Panc1 (cell line): ENCODE measurements around the gene DDIT3. TPM values are rescaled to one million over a fixed set of nuclear protein-coding genes. Genes with fewer than 3 reads are reported as not detected.

Experiments used
- ATAC-seq: fragments of 200-7000 bp; cut with Tn5 transposase; 2 replicates; pipeline ENCODE4 v1.9.1; 2020; ENCODE audit warnings: mild to moderate bottlenecking, moderate library complexity
- BruUV-seq: library from RNA; stranded (reverse); fragments of 400-500 nt; replicated peaks from 2 replicates; lab custom pipeline; 2021; lab: Mats Ljungman, UMichigan
- CTCF ChIA-PET: fragments of 300-600 bp; sonication (Branson Sonifier 250); formaldehyde crosslinking; loops from one replicate; lab custom pipeline; 2022; ENCODE audit warnings: antibody characterized with exemption; lab: Charles Lee
- POLR2A ChIA-PET: fragments of 300-600 bp; sonication (Branson Sonifier 250); formaldehyde crosslinking; loops from one replicate; lab custom pipeline; 2022; ENCODE audit warnings: antibody characterized with exemption; lab: Charles Lee
- DNase-seq: peaks from one replicate; pipeline ENCODE4 v3.0.0-alpha.2; 2010; ENCODE audit warnings: low read depth, low spot score
- H3K27ac ChIP-seq: 2 replicates; pipeline ENCODE4 v1.5.1; 2011; ENCODE audit warnings: mild to moderate bottlenecking, low read length, inconsistent platforms
- H3K27me3 ChIP-seq: fragments of 200-500 bp; sonication (Bioruptor generic); 2 replicates; pipeline ENCODE4 v1.6.0; 2014; ENCODE audit warnings: low read length, inconsistent platforms; ENCODE audit not compliant: control insufficient read depth, insufficient read depth
- H3K36me3 ChIP-seq: fragments of 200-500 bp; sonication (Bioruptor generic); 2 replicates; pipeline ENCODE4 v1.5.1; 2014; ENCODE audit warnings: inconsistent platforms, mild to moderate bottlenecking, low read length, moderate library complexity; ENCODE audit not compliant: control insufficient read depth, insufficient read depth
- H3K4me1 ChIP-seq: 2 replicates; pipeline ENCODE4 v1.5.1; 2011; ENCODE audit warnings: inconsistent platforms, mild to moderate bottlenecking, low read length, moderate library complexity; ENCODE audit not compliant: control insufficient read depth, insufficient read depth
- H3K4me3 ChIP-seq, 2 experiments: 2 replicates each; pipeline ENCODE4 v1.5.1; 2011 to 2012; ENCODE audit warnings: low read depth in 2 of 2, low read length in 2 of 2, mild to moderate bottlenecking in 2 of 2, inconsistent platforms in 1 of 2, moderate library complexity in 1 of 2
- H3K9me3 ChIP-seq: fragments of 200-500 bp; sonication (Bioruptor generic); 2 replicates; pipeline ENCODE4 v1.5.1; 2014; ENCODE audit warnings: low read depth, mild to moderate bottlenecking, inconsistent platforms, low read length, moderate library complexity; ENCODE audit not compliant: control insufficient read depth, insufficient read depth
- POLR2AphosphoS5 ChIP-seq: IDR thresholded peaks from 2 replicates; pipeline ENCODE4 v1.6.1; 2012; ENCODE audit warnings: mild to moderate bottlenecking, low read depth, low read length, moderate library complexity
- SIN3A ChIP-seq: IDR thresholded peaks from 2 replicates; pipeline ENCODE4 v1.6.1; 2012; ENCODE audit warnings: low read depth, mild to moderate bottlenecking, low read length, moderate library complexity, borderline replicate concordance; ENCODE audit not compliant: insufficient read depth
- TCF7L2 ChIP-seq: IDR thresholded peaks from 2 replicates; pipeline ENCODE4 v1.6.1; 2011; ENCODE audit warnings: mild to moderate bottlenecking, low read depth, low read length, inconsistent platforms
- in situ Hi-C: cut with HindIII; loops from 2 replicates; pipeline ENCODE4 v1.10.0; 2016; ENCODE audit warnings: low sequenced_read_pairs, low pct_unique_long_range_greater_than_20kb
- intact Hi-C: fragments of 100-400 bp; cut with micrococcal nuclease; formaldehyde crosslinking; loops from one replicate; pipeline ENCODE4 v1.10.0; 2022; ENCODE audit not compliant: unreplicated experiment
- total RNA-seq: library from RNA; stranded (reverse); gene quantifications from one replicate; pipeline ENCODE4 v1.2.1, GENCODE V29; 2021; ENCODE audit not compliant: unreplicated experiment
- TF ChIP-seq, protein P1 (sequence below): fragments of 450-650 bp; IDR thresholded peaks from 2 replicates; pipeline ENCODE4 v1.5.1; 2017; ENCODE audit warnings: mild to moderate bottlenecking
- TF ChIP-seq, protein P2 (sequence below), 2 experiments: IDR thresholded peaks; 2 replicates each; pipeline ENCODE4 v1.6.1; 2011 to 2012; ENCODE audit warnings: low read depth in 2 of 2, control low read depth in 1 of 2, low read length in 1 of 2, mild to moderate bottlenecking in 1 of 2, moderate library complexity in 1 of 2; ENCODE audit not compliant: insufficient read depth in 1 of 2

Gene DDIT3
- total RNA-seq, 1 experiment from 2014 or later: 47.2 TPM

DNA sequence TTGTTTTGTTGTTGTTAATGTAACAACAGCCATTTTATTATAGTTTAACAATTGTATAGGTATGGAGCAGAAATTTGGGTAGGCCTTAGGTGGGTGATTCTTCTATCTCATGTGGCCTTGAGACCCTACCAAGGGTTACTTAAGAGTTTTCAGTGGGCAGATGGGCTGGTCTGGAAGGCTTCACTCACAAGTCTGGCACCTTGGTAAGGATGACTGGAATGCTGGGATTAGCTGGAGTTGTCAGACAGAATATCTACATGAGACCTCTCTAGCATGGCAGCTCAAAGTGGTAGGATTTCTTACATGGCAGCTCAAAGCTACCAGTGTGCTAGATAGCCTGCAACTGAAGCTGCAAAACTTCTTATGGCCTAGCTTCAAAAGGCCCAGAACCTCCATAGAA lies 34.6 kb downstream of the DDIT3 start:
- in situ Hi-C loops: no loop called here
- H3K4me3 ChIP-seq: no peak overlapping the region

DNA sequence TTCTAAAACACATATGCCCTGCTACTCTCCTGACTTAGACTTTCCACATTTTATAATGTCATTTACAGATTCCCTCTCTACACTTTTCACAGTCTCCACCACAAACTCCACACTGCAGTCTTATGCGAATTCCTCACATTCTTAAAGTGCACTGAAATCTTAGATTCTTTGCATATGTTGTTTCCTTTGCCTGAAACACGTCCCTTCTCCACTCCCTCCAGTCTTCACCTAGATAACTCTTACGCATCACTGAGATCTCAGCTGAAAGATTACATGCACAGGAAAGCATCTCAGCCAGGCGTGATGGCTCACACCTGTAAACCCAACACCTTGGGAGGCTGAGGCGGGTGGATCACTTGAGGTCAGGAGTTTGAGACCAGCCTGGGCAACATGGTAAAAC lies 36.8 kb downstream of the DDIT3 start:
- CTCF ChIA-PET: no interaction called here
- Histone ChIP-seq H3K9me3 (no peaks in the 10 kb centered on the region), H3K4me1 (no peaks in the 10 kb centered on the region), H3K36me3 (peaks cover 4% of the 10 kb centered on the region; the same call in 1 of the 2 replicates), H3K27ac (no peak overlapping the region), H3K4me3 (no peak overlapping the region), H3K27me3 (no peaks in the 10 kb centered on the region)
- in situ Hi-C loops: no loop called here
- no TSS peak for BruUV-seq
- ATAC-seq: no peak
- POLR2A ChIA-PET: no interaction called here
- TF ChIP-seq, protein P1, sequence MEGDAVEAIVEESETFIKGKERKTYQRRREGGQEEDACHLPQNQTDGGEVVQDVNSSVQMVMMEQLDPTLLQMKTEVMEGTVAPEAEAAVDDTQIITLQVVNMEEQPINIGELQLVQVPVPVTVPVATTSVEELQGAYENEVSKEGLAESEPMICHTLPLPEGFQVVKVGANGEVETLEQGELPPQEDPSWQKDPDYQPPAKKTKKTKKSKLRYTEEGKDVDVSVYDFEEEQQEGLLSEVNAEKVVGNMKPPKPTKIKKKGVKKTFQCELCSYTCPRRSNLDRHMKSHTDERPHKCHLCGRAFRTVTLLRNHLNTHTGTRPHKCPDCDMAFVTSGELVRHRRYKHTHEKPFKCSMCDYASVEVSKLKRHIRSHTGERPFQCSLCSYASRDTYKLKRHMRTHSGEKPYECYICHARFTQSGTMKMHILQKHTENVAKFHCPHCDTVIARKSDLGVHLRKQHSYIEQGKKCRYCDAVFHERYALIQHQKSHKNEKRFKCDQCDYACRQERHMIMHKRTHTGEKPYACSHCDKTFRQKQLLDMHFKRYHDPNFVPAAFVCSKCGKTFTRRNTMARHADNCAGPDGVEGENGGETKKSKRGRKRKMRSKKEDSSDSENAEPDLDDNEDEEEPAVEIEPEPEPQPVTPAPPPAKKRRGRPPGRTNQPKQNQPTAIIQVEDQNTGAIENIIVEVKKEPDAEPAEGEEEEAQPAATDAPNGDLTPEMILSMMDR: no peak
- TF ChIP-seq SIN3A (no peak), POLR2AphosphoS5 (no peak), TCF7L2 (no peak)
- TF ChIP-seq, protein P2, sequence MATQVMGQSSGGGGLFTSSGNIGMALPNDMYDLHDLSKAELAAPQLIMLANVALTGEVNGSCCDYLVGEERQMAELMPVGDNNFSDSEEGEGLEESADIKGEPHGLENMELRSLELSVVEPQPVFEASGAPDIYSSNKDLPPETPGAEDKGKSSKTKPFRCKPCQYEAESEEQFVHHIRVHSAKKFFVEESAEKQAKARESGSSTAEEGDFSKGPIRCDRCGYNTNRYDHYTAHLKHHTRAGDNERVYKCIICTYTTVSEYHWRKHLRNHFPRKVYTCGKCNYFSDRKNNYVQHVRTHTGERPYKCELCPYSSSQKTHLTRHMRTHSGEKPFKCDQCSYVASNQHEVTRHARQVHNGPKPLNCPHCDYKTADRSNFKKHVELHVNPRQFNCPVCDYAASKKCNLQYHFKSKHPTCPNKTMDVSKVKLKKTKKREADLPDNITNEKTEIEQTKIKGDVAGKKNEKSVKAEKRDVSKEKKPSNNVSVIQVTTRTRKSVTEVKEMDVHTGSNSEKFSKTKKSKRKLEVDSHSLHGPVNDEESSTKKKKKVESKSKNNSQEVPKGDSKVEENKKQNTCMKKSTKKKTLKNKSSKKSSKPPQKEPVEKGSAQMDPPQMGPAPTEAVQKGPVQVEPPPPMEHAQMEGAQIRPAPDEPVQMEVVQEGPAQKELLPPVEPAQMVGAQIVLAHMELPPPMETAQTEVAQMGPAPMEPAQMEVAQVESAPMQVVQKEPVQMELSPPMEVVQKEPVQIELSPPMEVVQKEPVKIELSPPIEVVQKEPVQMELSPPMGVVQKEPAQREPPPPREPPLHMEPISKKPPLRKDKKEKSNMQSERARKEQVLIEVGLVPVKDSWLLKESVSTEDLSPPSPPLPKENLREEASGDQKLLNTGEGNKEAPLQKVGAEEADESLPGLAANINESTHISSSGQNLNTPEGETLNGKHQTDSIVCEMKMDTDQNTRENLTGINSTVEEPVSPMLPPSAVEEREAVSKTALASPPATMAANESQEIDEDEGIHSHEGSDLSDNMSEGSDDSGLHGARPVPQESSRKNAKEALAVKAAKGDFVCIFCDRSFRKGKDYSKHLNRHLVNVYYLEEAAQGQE (IDR thresholded peaks at IDR 0.05; ENCODE audit: insufficient read depth in 1 of 2, low read depth in 2 of 2, low read length in 1 of 2): no peak
- no peak for DNase-seq
- intact Hi-C loops: no loop called here

More for the DNA sequence above, 34.6 kb downstream of the DDIT3 start:
- Histone ChIP-seq H3K27ac (no peak overlapping the region), H3K4me1 (peaks cover 12% of the 10 kb centered on the region; the same call in 1 of the 2 replicates), H3K27me3 (no peaks in the 10 kb centered on the region), H3K9me3 (no peaks in the 10 kb centered on the region), H3K36me3 (peaks cover 12% of the 10 kb centered on the region; the same call in 1 of the 2 replicates)
- TF ChIP-seq, protein P2 (IDR thresholded peaks at IDR 0.05; ENCODE audit: insufficient read depth in 1 of 2, low read depth in 2 of 2, low read length in 1 of 2): no peak
- TF ChIP-seq POLR2AphosphoS5 (no peak), SIN3A (no peak), TCF7L2 (no peak)
- TF ChIP-seq, protein P1: no peak
- ChIA-PET POLR2A (no interaction called here), CTCF (interaction anchor here (0.7 kb wide), 1 partner anchor 8 kb away, joined by 4 read pairs; no protein-coding TSS in a partner anchor)
- DNase-seq (no peak), ATAC-seq (no peak)
- intact Hi-C loops: no loop called here
- BruUV-seq: no TSS peak
